ENCODE measurements around the gene ZNF726. TPM values are rescaled to one million over a fixed set of nuclear protein-coding genes. Genes with fewer than 3 reads are reported as not detected.

Gene ZNF726
- total and polyA plus RNA-seq, 2 experiments from 2014 or later, result not detected

GRCh38 chr19:23978068-23978467 is 63.4 kb downstream of the ZNF726 start:
- H3K4me1 ChIP-seq (ENCODE audit: insufficient read depth), result no peaks in the 10 kb centered on the region
- no peaks in the 10 kb centered on the region for H3K9me3 ChIP-seq (ENCODE audit: low read depth)
- WGBS (ENCODE audit: low lambda C conversion rate, missing lambda C conversion rate), result 63% methylated on average over 1 of the region's 1 CpG
- no peak overlapping the region for H3K4me3 ChIP-seq
- no peaks in the 10 kb centered on the region for H3K79me2 ChIP-seq
- no peak for DNase-seq (ENCODE audit: low spot score)
- no peaks in the 10 kb centered on the region for H4K20me1 ChIP-seq (ENCODE audit: insufficient read depth, poor library complexity, severe bottlenecking)
- TF ChIP-seq EZH2phosphoT487 (IDR thresholded peaks at IDR 0.05; ENCODE audit: low read depth, severe bottlenecking, unreplicated experiment) (no peak), EZH2 (IDR thresholded peaks at IDR 0.05; ENCODE audit: borderline replicate concordance) (no peak), CTCF (IDR thresholded peaks at IDR 0.05; ENCODE audit: poor library complexity) (no peak)
- no peaks in the 10 kb centered on the region for H3K9me2 ChIP-seq (replicated peaks; ENCODE audit: insufficient read depth)
- H3K27me3 ChIP-seq, result no peaks in the 10 kb centered on the region
- no peak overlapping the region for H3K27ac ChIP-seq
- no peak overlapping the region for H3K4me2 ChIP-seq
- no peak overlapping the region for H2AFZ ChIP-seq
- H3K36me3 ChIP-seq (replicated peaks; ENCODE audit: insufficient read depth, low read depth), result no peaks in the 10 kb centered on the region

- H3K27ac ChIP-seq, result no peak overlapping the region
- no peaks in the 10 kb centered on the region for H3K79me2 ChIP-seq
- no peak overlapping the region for H2AFZ ChIP-seq
- no peaks in the 10 kb centered on the region for H3K9me3 ChIP-seq (ENCODE audit: low read depth)
- TF ChIP-seq EZH2 (IDR thresholded peaks at IDR 0.05; ENCODE audit: borderline replicate concordance) (no peak), EZH2phosphoT487 (IDR thresholded peaks at IDR 0.05; ENCODE audit: low read depth, severe bottlenecking, unreplicated experiment) (no peak), CTCF (IDR thresholded peaks at IDR 0.05; ENCODE audit: poor library complexity) (no peak)
- H3K4me2 ChIP-seq, result no peak overlapping the region
- WGBS (ENCODE audit: low lambda C conversion rate, missing lambda C conversion rate), result 39% methylated on average over 2 of the region's 2 CpGs
- no peaks in the 10 kb centered on the region for H3K9me2 ChIP-seq (replicated peaks; ENCODE audit: insufficient read depth)
- H4K20me1 ChIP-seq (ENCODE audit: insufficient read depth, poor library complexity, severe bottlenecking), result no peaks in the 10 kb centered on the region
- H3K4me1 ChIP-seq (ENCODE audit: insufficient read depth), result no peaks in the 10 kb centered on the region
- H3K36me3 ChIP-seq (replicated peaks; ENCODE audit: insufficient read depth, low read depth), result no peaks in the 10 kb centered on the region
- H3K27me3 ChIP-seq, result no peaks in the 10 kb centered on the region
- DNase-seq (ENCODE audit: low spot score), result no peak
- H3K4me3 ChIP-seq, result no peak overlapping the region
Measured at GRCh38 chr19:23980805-23981204, 66.1 kb downstream of the ZNF726 start.

- Histone ChIP-seq H3K36me3 (replicated peaks; ENCODE audit: insufficient read depth, low read depth) (no peaks in the 10 kb centered on the region), H3K27me3 (no peaks in the 10 kb centered on the region), H3K9me3 (ENCODE audit: low read depth) (no peaks in the 10 kb centered on the region), H2AFZ (no peak overlapping the region), H3K79me2 (no peaks in the 10 kb centered on the region), H3K27ac (no peak overlapping the region), H4K20me1 (ENCODE audit: insufficient read depth, poor library complexity, severe bottlenecking) (no peaks in the 10 kb centered on the region), H3K4me3 (no peak overlapping the region), H3K4me1 (ENCODE audit: insufficient read depth) (no peaks in the 10 kb centered on the region), H3K9me2 (replicated peaks; ENCODE audit: insufficient read depth) (no peaks in the 10 kb centered on the region), H3K4me2 (no peak overlapping the region)
- no peak for DNase-seq (ENCODE audit: low spot score)
- 89% methylated on average over 2 of the region's 2 CpGs for WGBS (ENCODE audit: low lambda C conversion rate, missing lambda C conversion rate)
- TF ChIP-seq CTCF (IDR thresholded peaks at IDR 0.05; ENCODE audit: poor library complexity) (no peak), EZH2phosphoT487 (IDR thresholded peaks at IDR 0.05; ENCODE audit: low read depth, severe bottlenecking, unreplicated experiment) (no peak), EZH2 (IDR thresholded peaks at IDR 0.05; ENCODE audit: borderline replicate concordance) (no peak)
Measured at GRCh38 chr19:23981863-23982262, 67.2 kb downstream of the ZNF726 start.

GRCh38 chr19:23983406-23983805 is 68.7 kb downstream of the ZNF726 start:
- 10% methylated on average over 1 of the region's 1 CpG for WGBS (ENCODE audit: low lambda C conversion rate, missing lambda C conversion rate)
- no peak overlapping the region for H3K4me3 ChIP-seq

More at GRCh38 chr19:23983406-23983805, 68.7 kb downstream of the ZNF726 start:
- no peaks in the 10 kb centered on the region for H3K27me3 ChIP-seq
- H4K20me1 ChIP-seq (ENCODE audit: insufficient read depth, poor library complexity, severe bottlenecking), result no peaks in the 10 kb centered on the region
- H3K9me2 ChIP-seq (replicated peaks; ENCODE audit: insufficient read depth), result no peaks in the 10 kb centered on the region
- H3K79me2 ChIP-seq, result no peaks in the 10 kb centered on the region
- H3K27ac ChIP-seq, result no peak overlapping the region
- DNase-seq (ENCODE audit: low spot score), result no peak
- H3K9me3 ChIP-seq (ENCODE audit: low read depth), result no peaks in the 10 kb centered on the region
- no peak overlapping the region for H3K4me2 ChIP-seq
- no peak overlapping the region for H2AFZ ChIP-seq
- no peaks in the 10 kb centered on the region for H3K36me3 ChIP-seq (replicated peaks; ENCODE audit: insufficient read depth, low read depth)
- no peak for TF ChIP-seq EZH2 (IDR thresholded peaks at IDR 0.05; ENCODE audit: borderline replicate concordance)
- TF ChIP-seq CTCF (IDR thresholded peaks at IDR 0.05; ENCODE audit: poor library complexity), result no peak
- TF ChIP-seq EZH2phosphoT487 (IDR thresholded peaks at IDR 0.05; ENCODE audit: low read depth, severe bottlenecking, unreplicated experiment), result no peak
- no peaks in the 10 kb centered on the region for H3K4me1 ChIP-seq (ENCODE audit: insufficient read depth)

Data from hepatocyte (in vitro differentiated cells).